HG03039 (cell line): ENCODE measurements around the gene CMSS1.
"Not testable (repeated sequence)": the region's sequence is repeated elsewhere in the genome, so short reads cannot be mapped to it uniquely, and the experiment has no call there.

Source experiments
- ATAC-seq: cut with Tn5 transposase; IDR thresholded peaks from one replicate; pipeline ENCODE4 v1.9.1; 2021; ENCODE audit warnings: mild to moderate bottlenecking, moderate library complexity; ENCODE audit not compliant: unreplicated experiment

Gene CMSS1

GRCh38 chr3:100075196-100075595, 257.5 kb downstream of the CMSS1 start:
- no peak for ATAC-seq

DNA sequence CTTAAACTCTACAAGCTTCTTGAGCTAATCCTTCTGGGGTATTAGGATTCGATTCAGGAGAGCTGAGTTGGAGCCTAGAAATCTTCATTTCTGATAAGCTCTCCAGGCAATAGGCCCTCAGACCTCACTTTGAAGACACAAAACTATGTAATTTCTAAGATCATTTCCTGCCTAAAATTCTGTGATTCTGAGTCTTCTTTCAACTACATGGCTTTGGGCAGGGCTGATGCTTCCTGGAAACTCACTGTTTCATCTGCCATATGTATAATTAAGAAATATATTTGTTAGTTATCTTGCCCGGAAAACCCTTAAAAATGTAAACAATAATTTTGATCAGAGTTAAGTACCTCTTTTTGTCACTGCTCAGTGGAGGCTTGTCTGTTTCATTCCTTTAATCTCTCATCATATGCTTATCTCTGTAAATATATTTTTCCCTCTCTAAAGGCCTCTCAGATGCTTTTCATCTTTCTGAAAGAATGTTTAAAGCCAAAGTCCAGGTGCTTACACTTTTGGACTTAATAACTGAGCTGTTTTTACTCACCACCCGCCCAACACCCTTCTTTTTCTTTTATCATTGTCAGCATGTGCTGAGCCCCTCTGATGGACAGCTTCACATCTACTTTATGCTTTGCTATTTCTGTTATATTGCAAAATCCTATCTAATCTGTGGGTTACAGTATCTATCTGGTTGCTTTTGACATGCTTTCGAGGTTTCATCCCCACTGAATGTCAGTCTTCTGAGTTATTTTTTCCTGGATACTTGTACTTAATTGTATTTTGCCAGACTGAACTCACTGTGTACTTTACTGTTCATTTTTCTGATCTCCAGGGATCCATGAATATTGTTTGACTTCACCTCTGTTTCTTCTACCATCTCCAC, 258.4 kb downstream of the CMSS1 start:
- ATAC-seq, result no peak

DNA sequence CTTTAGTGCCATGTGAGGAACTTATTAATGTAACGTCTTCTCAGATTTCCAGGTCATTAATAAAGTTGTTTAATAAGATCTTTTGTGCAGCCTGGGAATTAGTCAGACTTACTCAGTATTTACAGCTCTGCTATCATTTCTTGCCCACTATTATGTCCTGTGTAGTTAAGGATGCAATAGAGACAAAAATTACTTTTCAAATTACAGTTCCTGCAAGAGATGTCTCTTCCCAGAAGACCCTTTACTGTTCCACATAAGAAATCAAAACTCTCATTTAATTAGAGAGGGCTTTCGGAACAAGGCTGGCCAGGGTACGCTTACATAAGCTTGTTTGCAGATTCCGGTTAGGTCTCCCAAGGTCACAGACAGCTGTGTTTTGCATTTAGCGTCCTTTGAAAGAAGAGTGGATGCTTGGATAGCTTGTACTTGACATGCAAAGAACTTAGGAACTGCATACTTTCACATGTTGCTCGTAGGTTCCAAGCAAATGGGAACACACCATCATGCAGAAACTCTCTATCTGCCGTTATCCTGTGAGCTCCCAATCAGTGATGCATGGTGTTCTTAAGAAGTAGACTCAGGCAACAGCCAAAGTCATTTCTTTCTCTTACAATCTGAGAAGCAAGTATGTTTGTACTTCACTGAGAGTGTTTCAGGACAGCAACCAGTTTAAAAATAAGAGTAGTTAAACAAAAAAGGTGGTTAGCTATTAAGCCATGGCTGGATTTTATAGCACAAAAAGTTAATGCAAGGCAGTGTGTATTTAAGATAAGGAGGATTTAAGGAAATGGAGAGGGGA, 259.3 kb downstream of the CMSS1 start:
- no peak for ATAC-seq

- ATAC-seq, result no peak
Observed at GRCh38 chr3:100079328-100079727, 261.7 kb downstream of the CMSS1 start.

DNA sequence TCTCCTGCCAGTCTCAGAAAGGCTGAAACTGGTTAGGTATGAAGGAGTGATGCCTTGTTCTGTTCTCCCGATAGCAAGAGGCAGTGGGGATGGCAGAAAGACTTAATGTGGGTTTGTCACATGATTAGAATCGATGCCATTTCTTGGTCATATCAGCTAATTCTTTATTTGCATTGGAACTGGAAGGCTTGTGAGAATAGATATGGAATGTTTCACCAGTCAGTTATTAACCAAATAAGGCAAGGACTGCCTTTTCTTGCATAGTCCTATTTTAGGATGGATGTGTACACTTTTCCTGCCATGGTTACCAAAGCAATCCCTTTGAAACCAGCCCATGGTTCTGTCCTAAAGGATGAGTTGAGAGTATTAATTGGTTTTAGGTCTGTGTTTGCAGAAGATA, 262.9 kb downstream of the CMSS1 start:
- no peak for ATAC-seq

GRCh38 chr3:100081311-100081710, 263.6 kb downstream of the CMSS1 start:
- ATAC-seq, result no peak

DNA sequence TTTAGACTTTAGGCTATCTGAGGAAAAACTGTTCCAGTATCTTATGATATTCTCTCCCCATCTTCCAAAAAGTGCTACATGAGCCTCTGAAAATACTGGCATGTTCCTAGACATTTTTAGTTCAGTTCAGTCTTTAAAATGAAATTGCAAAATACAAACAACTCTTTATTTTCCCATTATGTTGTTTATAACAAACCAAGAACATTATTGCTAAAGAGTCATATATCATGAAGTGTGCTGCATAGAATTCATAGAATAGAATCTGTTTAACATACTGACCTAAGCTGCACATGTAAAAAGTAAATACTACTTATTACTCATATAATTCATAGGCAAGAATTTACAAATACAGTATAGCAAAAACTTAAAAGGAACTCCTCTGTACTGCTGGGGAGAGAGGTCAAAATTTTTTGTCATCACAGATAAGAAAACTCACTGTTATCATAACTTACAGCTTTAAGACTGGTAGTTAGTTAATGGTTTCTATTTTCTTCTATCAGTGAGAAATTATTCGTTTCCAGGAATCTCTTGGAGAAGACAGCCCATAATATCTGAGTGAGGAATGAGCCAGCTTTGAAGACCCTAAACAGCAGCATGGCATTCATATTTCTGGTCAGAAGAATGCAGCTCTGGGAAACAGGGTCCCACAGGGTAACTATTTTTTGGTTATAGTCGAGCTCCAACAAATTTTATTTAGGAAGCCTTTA, 264.5 kb downstream of the CMSS1 start:
- no peak for ATAC-seq

DNA sequence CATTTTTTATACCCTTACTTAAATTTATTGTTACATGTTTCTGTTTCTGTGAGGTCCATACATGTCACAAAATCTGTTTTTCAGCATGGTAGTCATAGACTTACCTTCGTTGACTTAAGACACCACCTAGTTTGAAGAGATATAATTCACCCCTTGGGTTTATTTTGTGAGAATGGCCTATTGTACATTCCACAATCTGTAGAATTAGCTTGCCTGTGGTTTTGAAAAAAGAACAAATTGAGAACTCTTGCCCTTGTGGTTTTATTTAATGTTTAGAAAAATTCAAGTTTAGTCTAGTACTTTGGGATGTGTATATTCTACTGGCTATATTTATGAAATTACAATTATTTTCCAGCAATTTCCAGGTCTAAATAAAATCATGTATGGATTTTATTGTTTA, 265.1 kb downstream of the CMSS1 start:
- ATAC-seq, result no peak

GRCh38 chr3:100083209-100083608, 265.5 kb downstream of the CMSS1 start:
- no peak for ATAC-seq

DNA sequence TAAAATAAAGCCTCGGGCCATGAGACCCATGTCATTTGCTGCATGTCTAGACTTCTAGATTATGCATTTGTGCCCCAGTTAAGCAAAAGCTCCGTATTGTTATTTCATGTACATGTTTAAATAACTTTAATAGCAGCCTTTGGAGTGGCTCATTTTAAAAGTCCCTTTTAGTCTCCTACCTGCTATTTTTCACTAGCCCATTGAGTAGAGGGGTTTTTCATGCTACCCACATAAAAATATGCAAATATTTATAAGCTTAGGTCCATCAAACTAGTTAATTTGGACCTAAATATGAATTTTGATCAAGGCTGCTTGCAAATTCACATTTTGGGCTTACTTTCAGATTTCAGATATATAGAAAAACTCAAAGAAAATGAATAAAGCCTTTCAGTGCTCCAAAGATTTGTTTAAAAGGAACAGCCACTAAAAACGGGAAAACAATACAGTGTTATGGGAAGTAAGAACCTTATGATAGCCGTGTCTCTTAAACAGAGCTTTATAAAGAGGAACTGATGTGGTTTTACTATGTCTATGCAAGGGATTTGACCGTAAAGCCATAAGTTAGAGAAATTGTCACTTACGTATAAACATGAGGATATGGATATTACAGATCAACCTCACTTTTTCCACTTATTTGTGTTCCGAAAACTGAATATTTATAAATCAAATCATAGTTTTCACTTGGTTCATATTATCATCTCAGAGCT, 266.6 kb downstream of the CMSS1 start:
- ATAC-seq, result no peak

DNA sequence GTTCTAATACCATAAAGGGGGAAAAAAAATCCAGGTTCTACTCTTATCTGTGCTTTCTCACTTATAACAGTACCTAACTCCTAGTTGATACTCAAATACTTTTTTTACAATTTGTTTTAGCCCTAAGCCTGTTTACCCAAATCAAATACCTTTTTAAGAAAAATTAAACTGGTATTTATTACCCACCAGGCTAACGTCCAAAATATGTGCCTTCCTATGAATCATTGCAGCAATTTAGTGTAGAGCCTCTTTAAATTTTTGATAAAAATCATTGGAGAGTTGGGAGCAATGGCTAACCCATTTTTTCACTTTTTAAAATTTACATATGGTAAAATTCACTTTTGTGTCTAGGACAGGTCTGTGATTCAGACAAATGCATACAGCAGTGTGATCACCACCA, 268.7 kb downstream of the CMSS1 start:
- no peak for ATAC-seq

DNA sequence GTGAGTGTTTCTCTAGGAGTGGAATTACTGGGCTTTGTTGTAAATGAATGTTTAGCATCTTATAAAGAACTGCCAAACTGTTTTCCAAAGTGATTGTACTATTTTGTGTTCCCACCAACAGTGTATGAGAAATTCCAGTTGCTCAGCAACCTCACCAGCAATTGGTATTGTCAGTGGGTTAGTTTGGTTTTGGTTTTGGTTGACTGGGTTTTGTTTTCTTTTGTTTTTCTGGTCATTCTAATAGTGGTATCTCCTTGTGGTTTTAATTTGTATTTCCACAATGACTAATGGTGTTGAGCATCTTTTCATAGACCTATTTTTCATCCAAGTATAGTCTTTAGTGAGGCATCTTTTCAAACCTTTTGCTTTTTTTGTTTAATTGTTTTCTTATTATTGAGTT, 269.5 kb downstream of the CMSS1 start:
- peak; percentile 90 for ATAC-seq

DNA sequence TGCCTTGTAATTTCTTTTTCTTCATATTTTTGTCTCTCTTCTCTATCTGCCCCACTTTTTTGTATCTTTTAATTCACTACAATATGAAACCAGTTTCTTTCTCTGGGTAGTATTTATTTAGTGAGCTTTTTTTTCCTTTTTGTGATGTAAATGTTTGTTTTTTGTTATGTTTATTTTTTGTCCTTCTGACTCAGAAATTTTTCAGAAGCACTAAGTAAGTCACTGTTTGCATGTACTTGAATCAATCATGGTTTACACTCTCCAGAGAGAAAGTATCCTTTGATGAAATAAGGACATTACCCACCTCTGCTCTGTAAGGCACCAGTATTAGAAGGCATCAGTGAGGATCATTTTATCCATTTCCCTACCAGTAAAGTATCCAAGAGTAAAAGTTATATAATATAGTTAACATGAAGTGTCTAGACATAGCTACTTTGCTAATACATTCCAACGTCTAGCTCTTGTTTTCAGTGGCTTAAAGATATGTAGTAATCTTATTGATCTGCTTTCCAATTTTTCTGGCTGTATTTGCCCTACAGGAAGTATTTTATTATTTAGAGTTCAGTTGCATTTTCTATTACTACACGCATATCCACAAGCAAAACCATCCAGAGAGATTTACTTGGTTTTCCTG, 271.2 kb downstream of the CMSS1 start:
- ATAC-seq, result no peak

DNA sequence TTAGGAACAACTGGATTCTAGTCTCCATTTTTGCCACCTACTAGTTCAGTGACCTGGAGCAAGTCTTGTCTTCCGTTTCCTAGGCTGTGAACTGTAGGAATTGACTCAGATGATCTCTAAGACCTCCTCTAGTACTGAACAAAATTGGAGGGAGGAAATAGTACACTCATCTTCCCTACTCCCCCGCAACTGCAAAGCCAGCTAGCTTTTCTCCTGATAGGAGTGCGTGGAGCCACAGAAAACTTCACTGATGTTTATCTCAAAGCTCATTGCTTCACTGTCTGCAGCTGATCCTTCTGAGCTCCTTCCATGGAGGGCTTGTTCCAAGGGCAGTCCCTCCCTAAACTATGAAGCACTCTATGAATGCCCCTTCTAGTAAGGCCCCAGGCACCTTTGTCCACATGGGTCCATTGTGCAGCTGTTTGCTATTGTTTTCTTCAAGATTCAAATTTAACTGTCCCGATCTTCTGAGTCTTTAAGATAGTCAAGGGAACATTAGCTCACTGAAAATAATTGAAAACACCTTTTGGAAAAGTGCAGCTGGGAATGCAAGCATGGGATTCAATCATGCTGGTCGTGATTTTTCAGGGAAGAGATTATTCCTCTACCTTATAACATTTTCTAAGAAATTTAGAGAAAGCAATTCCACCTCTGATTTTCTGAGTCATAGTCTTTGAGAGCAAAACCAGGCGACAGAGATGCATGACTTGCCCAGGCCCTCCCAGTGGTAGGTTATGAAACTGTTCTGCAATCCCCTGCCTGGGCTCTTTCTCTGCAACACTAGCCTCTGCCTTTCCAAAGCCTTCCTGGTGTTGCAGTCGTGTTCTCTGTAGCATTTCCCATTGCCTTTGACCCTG, 272.4 kb downstream of the CMSS1 start:
- peak; percentile 66 for ATAC-seq

- ATAC-seq, result no peak
Observed at GRCh38 chr3:100090669-100091005, 273.0 kb downstream of the CMSS1 start.

DNA sequence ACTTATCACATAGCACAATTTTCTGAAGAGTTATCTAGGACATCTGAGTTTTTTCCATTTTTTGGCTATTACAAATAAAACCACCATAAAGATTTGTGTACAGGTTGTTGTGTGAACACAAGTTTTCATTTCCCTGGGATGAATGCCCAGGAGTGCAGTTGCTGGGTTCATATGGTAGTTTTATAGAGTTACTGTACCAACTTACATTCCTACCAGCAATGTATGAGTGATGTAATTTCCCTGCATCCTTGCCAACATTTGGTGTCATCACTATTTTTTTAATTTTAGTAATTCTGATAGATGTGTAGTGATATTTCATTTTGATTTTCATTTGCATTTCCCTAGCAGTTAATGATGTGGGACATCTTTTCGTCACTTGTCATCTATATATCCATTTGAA, 276.2 kb downstream of the CMSS1 start:
- ATAC-seq, result no peak

DNA sequence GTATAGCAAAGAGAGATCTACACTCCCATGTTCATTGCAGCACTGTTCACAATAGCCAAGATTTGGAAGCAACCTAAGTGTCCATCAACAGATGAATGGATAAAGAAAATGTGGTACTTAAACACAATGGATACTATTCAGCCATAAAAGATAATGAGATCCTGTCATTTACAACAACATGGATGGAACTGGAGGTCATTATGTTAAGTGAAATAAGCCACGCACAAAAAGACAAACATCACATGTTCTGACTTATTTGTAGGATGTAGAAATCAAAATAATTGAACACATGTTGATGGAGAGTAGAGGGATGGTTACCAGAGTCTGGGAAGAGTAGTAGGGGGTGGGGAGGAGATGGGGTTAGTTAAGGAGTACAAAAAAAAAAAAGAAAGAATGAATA, 278.6 kb downstream of the CMSS1 start:
- not testable (repeated sequence) for ATAC-seq

DNA sequence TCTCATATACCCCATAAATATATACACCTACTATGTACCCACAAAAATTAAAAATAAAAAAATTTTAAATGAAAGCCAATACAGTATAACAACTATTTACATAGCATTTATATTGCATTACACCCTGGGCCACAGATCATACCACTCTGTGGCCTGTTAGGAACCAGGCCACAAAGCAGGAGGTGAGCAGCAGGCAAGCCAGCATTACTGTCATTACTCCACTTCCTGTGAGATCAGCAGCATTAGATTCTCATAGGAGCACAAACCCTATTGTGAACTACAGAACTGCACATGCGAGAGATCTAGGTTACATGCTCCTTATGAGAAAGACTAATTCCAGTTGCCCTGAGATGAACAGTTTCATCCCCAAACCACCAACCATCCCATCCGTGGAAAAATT, 279.2 kb downstream of the CMSS1 start:
- no peak for ATAC-seq

- no peak for ATAC-seq
Observed at GRCh38 chr3:100097919-100098783, 280.5 kb downstream of the CMSS1 start.
